GM21447 (cell line): ENCODE measurements around the gene MPPE1.
"Not testable (repeated sequence)": the region's sequence is repeated elsewhere in the genome, so short reads cannot be mapped to it uniquely, and the experiment has no call there.

Experiments
- ATAC-seq: cut with Tn5 transposase; IDR thresholded peaks from one replicate; pipeline ENCODE4 v1.9.1; 2021; ENCODE audit not compliant: unreplicated experiment

The MPPE1 gene

GRCh38 chr18:11908182-11909060 lies at the start of gene MPPE1:
TSS of gene MPPE1 (minus strand) at chr18:11908317. CDS start at chr18:11897264, 11,053 bp downstream.
- peak; percentile 76 for ATAC-seq

- ATAC-seq = no peak
These were observed 49.5 kb upstream of the MPPE1 start for GRCh38 chr18:11957636-11958035.

- ATAC-seq = no peak
These were observed 48.5 kb upstream of the MPPE1 start for GRCh38 chr18:11956371-11957308.

- ATAC-seq = no peak
These were observed 47.3 kb upstream of the MPPE1 start for GRCh38 chr18:11955239-11956029.

GRCh38 chr18:11953113-11953512 lies 45.0 kb upstream of the MPPE1 start:
- ATAC-seq = no peak

GRCh38 chr18:11951390-11951851 lies 43.3 kb upstream of the MPPE1 start:
- ATAC-seq = no peak

GRCh38 chr18:11950824-11951223 lies 42.7 kb upstream of the MPPE1 start:
- no peak for ATAC-seq

GRCh38 chr18:11948852-11949523 lies 40.9 kb upstream of the MPPE1 start:
- ATAC-seq = no peak

GRCh38 chr18:11947214-11948191 lies 39.4 kb upstream of the MPPE1 start:
- ATAC-seq = peak; percentile 84

- peak; percentile 18 for ATAC-seq
These were observed 38.6 kb upstream of the MPPE1 start for GRCh38 chr18:11946756-11947155.

- ATAC-seq = not testable (repeated sequence)
These were observed 37.9 kb upstream of the MPPE1 start for GRCh38 chr18:11945834-11946659.

GRCh38 chr18:11944786-11945185 lies 36.7 kb upstream of the MPPE1 start:
- no peak for ATAC-seq

GRCh38 chr18:11944252-11944651 lies 36.1 kb upstream of the MPPE1 start:
- no peak for ATAC-seq

GRCh38 chr18:11943551-11943950 lies 35.4 kb upstream of the MPPE1 start:
- ATAC-seq = no peak

- ATAC-seq = no peak
These were observed 32.8 kb upstream of the MPPE1 start for GRCh38 chr18:11940956-11941355.

- no peak for ATAC-seq
These were observed 29.9 kb upstream of the MPPE1 start for GRCh38 chr18:11937874-11938478.

- ATAC-seq = no peak
These were observed 24.3 kb upstream of the MPPE1 start for GRCh38 chr18:11932393-11932792.

GRCh38 chr18:11927497-11927896 lies 19.4 kb upstream of the MPPE1 start:
- no peak for ATAC-seq
